Tibial nerve (tissue), 3 donors: ENCODE measurements around the gene ABCA5.

ENCODE experiments used
- POLR2A ChIP-seq, 2 donors: fragments of 450-650 bp; IDR thresholded peaks; one replicate each; pipeline ENCODE4 v1.6.1; 2017; ENCODE audit warnings: antibody characterized with exemption in 2 of 2, mild to moderate bottlenecking in 2 of 2, moderate library complexity in 2 of 2
- TF ChIP-seq, protein P1 (sequence below), 5 experiments: fragments of 200-600 bp in 3 of 5; fragments of 450-650 bp in 2 of 5; sonication (generic) in 3 of 5; IDR thresholded peaks; one replicate each; pipeline ENCODE4 v1.5.1; 2016 to 2019; ENCODE audit warnings: antibody characterized with exemption in 5 of 5, mild to moderate bottlenecking in 3 of 5, moderate library complexity in 2 of 5

DNA sequence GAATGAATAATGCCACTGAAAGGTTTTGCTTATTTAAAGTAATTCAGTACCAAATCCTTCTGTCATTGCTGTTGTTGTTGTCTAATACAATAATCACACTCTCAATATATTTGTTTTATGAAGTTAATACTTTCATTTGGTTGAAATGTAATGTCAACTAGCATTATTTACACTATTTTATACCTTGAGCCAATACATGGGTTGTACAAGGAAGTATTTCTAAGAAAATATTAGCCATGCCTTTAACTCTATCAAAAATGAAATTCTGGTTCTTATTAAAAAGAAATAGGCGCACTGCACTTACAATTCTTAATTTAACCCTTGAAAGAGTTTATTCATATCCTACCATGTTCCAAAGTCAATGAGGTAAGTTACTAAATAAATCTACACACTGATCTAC is 80.7 kb downstream of the ABCA5 start:
- TF ChIP-seq, protein P1, sequence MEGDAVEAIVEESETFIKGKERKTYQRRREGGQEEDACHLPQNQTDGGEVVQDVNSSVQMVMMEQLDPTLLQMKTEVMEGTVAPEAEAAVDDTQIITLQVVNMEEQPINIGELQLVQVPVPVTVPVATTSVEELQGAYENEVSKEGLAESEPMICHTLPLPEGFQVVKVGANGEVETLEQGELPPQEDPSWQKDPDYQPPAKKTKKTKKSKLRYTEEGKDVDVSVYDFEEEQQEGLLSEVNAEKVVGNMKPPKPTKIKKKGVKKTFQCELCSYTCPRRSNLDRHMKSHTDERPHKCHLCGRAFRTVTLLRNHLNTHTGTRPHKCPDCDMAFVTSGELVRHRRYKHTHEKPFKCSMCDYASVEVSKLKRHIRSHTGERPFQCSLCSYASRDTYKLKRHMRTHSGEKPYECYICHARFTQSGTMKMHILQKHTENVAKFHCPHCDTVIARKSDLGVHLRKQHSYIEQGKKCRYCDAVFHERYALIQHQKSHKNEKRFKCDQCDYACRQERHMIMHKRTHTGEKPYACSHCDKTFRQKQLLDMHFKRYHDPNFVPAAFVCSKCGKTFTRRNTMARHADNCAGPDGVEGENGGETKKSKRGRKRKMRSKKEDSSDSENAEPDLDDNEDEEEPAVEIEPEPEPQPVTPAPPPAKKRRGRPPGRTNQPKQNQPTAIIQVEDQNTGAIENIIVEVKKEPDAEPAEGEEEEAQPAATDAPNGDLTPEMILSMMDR (IDR thresholded peaks at IDR 0.05), result no peak
- TF ChIP-seq POLR2A (IDR thresholded peaks at IDR 0.05), result no peak
